Measurements from ENCODE around the gene ATP6AP2.
A peak's percentile ranks its signal among the peaks of the same experiment; 100 is the strongest.

DNA sequence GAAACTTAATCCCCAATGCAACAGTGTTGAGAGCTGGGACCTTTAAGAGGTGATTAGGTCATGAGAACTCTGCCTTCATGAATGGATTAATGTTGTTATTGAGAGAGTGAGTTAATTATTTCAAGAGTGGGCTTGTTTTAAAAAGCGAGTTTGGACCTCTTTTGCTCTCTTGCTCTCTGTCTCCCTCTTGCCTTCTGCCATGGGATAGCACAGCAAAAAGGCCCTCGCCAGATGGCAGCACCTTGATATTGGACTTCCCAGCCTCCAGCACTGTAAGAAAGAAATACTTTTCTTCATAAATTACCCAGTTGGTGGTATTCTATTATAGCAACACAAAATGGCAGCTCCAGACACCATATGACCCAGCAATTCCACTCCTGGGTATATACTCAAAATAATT is 7.0 kb upstream of the ATP6AP2 start:
- TF ChIP-seq, protein P1, sequence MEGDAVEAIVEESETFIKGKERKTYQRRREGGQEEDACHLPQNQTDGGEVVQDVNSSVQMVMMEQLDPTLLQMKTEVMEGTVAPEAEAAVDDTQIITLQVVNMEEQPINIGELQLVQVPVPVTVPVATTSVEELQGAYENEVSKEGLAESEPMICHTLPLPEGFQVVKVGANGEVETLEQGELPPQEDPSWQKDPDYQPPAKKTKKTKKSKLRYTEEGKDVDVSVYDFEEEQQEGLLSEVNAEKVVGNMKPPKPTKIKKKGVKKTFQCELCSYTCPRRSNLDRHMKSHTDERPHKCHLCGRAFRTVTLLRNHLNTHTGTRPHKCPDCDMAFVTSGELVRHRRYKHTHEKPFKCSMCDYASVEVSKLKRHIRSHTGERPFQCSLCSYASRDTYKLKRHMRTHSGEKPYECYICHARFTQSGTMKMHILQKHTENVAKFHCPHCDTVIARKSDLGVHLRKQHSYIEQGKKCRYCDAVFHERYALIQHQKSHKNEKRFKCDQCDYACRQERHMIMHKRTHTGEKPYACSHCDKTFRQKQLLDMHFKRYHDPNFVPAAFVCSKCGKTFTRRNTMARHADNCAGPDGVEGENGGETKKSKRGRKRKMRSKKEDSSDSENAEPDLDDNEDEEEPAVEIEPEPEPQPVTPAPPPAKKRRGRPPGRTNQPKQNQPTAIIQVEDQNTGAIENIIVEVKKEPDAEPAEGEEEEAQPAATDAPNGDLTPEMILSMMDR (optimal IDR thresholded peaks at IDR 0.05 in 1 of 3, IDR thresholded peaks at IDR 0.05 in 1 of 3, conservative IDR thresholded peaks at IDR 0.05 in 1 of 3; ENCODE audit: extremely low read depth in 1 of 3, insufficient read depth in 2 of 3, low read length in 3 of 3): peak; percentile 53 to 90 (median 60)
- TF ChIP-seq EZH2 (IDR thresholded peaks at IDR 0.05; ENCODE audit: low read length): no peak
